HG03097 (cell line): ENCODE measurements around the gene LIMD2.
"Not testable (repeated sequence)": the region's sequence is repeated elsewhere in the genome, so short reads cannot be mapped to it uniquely, and the experiment has no call there.

ENCODE experiments used
- ATAC-seq: cut with Tn5 transposase; IDR thresholded peaks from one replicate; pipeline ENCODE4 v1.9.1; 2021; ENCODE audit not compliant: unreplicated experiment, low FRiP score

LIMD2 gene

GRCh38 chr17:63699638-63700527 is at the start of gene LIMD2:
Gene LIMD2, minus strand, starts transcription at chr17:63700125. Its CDS starts 827 bp downstream, at chr17:63699298.
- ATAC-seq = peak; percentile 18

DNA sequence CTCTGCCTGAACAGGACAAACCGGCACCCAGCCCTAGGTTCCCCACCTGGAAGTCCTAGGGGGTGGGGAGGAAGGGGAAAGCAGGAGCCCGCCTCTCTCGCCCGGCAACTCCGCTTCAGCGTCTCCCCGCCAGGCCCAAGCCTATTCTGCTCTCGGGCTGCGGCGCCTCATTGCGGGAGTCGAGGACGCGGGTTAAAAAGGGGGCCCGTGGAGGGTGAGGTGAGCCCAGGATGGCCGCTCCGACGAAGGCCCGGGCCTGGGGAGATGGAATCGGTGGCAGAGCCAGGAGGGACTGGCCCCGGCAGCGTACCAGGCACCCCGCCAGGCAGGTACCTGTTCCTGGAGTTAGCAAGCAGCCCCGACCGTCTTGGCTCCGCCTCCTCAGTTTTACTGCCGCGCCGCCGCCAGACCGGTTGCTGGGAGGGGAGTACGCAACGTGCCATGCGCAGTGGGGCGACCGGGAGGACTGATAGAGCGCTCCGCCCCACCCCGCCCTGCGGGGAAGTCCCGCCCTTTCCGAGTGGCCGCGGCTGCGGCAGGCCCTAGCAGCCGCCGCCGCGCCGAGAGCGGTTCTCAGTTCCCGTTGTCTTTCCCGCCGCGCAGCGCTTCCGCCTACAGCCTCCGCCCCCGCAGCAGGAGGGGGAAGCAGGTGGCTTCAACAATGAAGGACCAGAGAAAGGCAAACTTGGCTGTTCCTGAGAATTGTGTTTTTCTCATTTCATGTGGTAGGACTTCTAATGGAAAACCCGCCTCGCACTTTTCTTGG is 41.7 kb upstream of the LIMD2 start, which contains the start of gene STRADA:
Gene STRADA (minus strand): TSS at position 392 of the 766 bp plus-strand sequence. CDS start 13,430 bp downstream, outside the sequence.
- ATAC-seq = peak; percentile 87

DNA sequence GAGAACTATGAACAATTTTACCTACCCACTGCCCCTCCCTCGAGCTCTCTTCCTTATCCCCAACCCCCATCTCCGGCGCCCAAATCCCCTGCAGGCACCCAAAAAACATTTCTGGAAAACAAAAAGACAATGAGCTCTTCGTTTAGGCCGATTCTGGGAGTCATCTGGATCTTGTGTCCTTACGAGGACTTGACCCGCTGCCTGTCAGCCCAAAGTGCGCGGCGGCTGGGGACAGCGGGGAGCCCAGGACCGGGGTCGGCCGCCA is 41.1 kb upstream of the LIMD2 start:
- peak; percentile 31 for ATAC-seq

DNA sequence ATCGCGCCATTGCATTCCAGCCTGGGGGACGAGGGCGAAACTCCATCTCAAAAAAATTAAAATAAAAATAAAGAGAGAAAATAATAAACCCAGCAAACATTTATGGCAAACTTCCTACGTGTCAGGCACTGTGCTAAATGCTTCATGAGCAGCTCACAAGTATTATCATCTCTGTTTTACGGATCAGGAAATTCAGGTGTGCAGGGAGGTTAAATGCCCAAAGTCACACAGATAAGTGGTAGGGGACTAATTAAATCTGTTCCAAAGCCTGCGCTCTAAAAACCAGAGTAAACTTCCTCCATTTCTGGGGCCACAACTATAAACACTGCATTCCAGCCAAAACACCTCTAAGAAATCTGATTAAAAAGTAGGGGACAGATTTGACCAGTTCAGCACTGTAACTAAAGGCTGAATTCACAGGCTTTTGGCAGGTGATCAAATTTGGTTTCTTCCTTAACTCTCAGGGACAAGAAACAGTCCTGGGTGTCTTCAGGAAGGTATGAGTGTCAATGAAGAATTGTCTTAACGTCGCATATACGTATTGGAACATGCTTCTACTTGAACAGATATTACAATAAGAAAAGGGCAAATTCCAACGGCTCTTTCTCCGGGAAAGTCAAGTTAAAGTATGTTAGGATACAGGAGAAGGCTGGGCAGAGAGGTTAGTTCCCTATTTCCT is 40.7 kb upstream of the LIMD2 start:
- ATAC-seq = no peak

- ATAC-seq = no peak
Observed at GRCh38 chr17:63735691-63736090, 35.8 kb upstream of the LIMD2 start.

GRCh38 chr17:63722403-63722802 is 22.5 kb upstream of the LIMD2 start:
- ATAC-seq = no peak

DNA sequence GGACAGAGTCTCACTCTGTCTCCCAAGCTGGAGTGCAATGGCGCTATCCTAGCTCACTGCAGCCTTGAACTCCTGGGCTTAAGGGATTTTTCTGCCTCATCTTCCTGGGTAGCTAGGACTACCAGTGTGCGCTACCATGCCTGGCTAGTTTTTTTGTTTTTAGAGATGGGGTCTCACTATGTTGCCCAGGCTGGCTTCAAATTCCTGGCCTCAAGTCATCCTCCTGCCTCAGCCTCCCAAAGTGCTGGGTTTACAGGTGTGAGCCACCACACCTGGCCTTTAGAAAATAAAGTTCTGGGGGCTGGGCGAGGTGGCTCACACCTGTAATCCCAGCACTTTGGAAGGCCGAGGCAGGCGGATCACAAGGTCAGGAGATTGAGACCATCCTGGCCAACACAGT is 20.3 kb upstream of the LIMD2 start:
- not testable (repeated sequence) for ATAC-seq

GRCh38 chr17:63718988-63719387 is 19.1 kb upstream of the LIMD2 start:
- no peak for ATAC-seq

DNA sequence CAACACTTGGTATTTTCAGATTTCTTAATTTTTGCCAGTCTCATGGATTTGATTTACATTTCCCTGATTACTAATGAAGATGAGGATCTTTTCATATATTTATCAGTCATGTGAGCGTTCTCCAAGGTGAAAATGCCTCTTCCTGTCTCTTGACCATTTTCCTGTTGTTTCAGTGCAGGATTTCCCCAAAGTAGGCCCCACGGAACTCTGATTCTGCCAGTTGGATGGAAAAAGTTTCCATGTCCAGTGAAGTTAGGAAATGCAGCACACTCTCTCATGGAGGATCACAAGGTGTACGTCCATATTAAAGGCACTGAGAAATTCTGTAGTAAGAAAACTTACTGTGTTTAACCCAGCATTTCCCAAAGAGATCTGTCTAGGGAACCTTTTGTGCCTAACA is 16.5 kb upstream of the LIMD2 start:
- ATAC-seq = no peak

DNA sequence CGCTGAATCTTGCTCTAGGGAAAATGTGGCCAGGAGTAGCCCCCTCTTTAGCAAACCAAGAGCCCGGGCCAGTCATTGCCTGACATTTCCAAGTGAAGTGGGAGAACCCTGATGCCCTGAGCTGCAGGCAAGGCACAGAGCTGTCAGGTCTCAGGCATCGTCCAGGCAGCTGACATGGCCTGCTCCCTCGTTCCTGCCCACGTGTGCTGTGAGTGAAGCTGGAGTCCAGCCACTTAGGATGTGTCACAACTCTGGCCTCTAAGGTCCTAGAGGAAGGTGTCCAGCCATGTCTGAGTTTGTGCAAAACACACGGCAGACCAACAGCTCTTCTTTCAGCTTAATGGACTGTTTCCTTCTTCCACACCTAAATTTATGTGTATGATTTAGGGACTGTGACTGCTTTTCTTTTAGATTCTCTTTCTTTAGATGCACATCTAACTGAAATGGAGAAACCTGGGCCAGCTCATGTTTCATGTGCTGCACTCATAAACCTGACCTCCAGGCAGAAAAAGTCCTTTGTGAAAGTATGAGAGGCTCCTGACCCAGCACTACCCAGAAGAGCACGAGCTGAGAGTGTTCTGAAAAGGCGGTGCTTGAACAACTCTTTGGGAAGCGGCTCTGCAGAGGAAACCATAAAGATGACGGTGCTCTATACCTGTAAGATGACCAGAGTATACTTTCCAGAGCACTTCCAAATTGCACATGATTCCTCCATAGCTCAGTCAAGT is 14.8 kb upstream of the LIMD2 start:
- no peak for ATAC-seq

GRCh38 chr17:63709110-63709509 is 9.2 kb upstream of the LIMD2 start:
- no peak for ATAC-seq

DNA sequence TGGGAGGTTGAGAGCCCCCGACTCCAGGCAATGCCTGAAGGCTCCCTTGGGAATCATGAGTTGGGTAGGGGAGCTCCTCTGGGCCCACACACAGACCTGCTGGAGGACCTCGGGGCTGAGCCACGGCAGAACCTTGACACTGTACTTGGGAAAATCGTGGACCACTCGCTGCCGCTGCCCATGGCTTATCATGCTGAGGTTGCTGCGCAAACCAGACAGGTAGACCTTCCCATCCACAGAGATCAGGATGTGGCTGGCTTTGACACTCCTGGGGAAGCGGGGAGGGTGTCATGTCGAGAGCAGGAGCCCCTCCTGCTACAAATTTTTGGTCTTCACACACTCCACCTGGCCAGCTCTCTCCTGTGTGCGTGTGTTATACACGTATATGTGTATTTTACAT is 7.2 kb upstream of the LIMD2 start:
- ATAC-seq = no peak

DNA sequence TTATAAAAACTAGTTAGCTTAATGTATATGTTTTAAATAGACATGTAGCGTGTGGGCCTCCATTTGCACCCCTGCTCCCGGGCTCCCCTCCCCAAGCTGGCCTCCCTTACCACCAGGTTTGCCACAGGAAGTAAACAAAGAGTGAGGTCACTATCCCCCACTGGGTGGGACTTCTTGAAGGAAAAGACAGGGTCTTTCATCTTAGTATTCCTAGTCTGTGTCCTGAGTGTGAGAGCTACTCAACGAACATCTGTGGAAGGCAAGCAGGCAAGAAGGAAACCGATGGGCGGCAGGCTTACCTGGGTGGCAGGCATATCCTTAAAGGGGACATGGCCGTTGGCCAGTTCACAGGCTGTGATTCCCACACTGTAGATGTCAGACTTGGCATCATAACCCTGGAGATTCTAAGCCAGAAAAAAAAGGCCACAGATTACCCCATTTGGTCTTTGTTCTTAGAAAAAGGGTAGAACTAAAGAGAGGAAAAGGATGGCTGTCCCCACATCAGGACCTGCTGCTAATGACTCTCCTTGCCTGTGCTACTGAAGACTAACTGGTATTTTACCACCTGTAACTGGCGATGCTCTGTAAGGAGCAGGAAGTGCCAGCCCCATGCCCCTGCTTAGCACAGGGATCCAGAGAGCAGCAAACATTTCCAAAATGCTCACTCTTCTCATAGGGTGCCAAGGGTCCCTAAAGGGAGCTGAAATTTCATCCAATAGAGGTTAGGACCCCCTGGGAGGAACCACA is 6.6 kb upstream of the LIMD2 start:
- no peak for ATAC-seq

DNA sequence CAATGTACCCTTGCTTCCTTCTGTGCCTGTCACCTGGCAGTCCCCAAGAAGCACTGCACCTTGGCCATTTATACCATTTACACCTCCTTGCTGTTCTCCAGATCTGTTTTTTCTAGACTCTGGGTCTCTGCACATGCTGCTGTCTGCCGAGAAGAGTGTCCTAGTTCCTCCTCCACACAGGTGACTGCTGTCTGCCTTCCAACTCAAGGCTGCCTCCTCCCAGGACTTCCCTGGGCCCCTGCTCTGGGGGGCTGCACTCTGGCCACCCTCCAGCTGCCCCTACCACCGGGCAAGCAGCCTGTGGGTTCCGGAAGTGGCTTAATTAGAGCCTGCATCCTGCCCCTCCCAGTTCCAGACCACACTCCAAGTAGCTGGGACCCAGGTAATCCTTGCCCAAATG is 5.7 kb upstream of the LIMD2 start:
- no peak for ATAC-seq

GRCh38 chr17:63704836-63705235 is 4.9 kb upstream of the LIMD2 start:
- no peak for ATAC-seq

DNA sequence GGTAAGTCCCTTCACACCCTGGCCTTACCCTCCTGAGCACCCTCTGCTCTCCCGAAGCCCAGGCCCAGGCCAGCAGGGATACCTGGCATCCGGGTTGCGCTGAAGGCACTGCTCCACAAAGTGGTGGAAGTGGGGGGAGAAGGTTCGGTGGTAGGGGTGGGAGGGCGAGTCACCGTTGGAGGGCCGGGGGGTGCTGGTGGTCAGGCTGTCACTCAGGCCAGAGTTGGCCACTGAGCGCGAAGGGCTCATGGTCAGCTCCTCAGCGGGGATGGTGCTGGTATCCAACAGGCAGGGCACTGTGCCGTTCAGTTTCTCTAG is 4.3 kb upstream of the LIMD2 start:
- no peak for ATAC-seq

GRCh38 chr17:63703556-63704258 is 3.8 kb upstream of the LIMD2 start:
- ATAC-seq = no peak

- ATAC-seq = no peak
Observed at GRCh38 chr17:63703029-63703428, 3.1 kb upstream of the LIMD2 start.

DNA sequence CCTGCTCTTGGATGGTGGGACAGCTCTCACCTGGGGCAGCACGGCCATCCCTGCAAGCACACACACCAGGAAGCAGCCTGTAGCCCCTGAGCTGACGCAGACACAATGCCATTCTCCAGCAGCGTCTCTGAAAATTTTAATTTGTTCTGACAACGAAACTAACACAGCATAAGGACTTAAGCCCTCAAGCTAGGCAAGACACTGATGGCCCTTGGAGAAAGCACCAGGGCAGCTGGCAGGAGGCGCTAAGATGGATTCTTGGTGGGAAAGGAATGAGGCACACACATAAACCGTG is 2.7 kb upstream of the LIMD2 start:
- no peak for ATAC-seq
